Liver (tissue), 9 donors: Measurements from ENCODE around the gene SLC9A2. TPM values are rescaled to one million over a fixed set of nuclear protein-coding genes. Genes with fewer than 3 reads are reported as not detected.
A peak's percentile ranks its signal among the peaks of the same experiment; 100 is the strongest.

Experiments
- DNase-seq: peaks from one replicate; pipeline ENCODE4 v3.0.0-alpha.2; 2017; ENCODE audit warnings: low spot score
- H3K27ac ChIP-seq, 2 donors: one replicate each; pipeline ENCODE4 v1.7.0; 2013; ENCODE audit warnings: inconsistent platforms in 2 of 2, low read length in 2 of 2, control low read depth in 1 of 2, low read depth in 1 of 2, mild to moderate bottlenecking in 1 of 2
- H3K27me3 ChIP-seq, 4 donors: one replicate each; pipeline versions ENCODE4 v1.6.1 to v1.7.0; 2013; ENCODE audit warnings: low read length in 3 of 4, inconsistent platforms in 1 of 4, mild to moderate bottlenecking in 1 of 4, moderate library complexity in 1 of 4; ENCODE audit not compliant: control insufficient read depth in 4 of 4, insufficient read depth in 4 of 4
- H3K36me3 ChIP-seq, 4 donors: one replicate each; pipeline versions ENCODE4 v1.6.1 to v1.7.0; 2013; ENCODE audit warnings: low read length in 3 of 4, mild to moderate bottlenecking in 3 of 4, low read depth in 1 of 4, moderate library complexity in 1 of 4; ENCODE audit not compliant: control insufficient read depth in 4 of 4, insufficient read depth in 3 of 4
- H3K4me1 ChIP-seq, 4 donors: one replicate each; pipeline versions ENCODE4 v1.6.1 to v1.7.0; 2013; ENCODE audit warnings: low read length in 3 of 4, mild to moderate bottlenecking in 3 of 4, moderate library complexity in 1 of 4; ENCODE audit not compliant: control insufficient read depth in 4 of 4, insufficient read depth in 4 of 4
- H3K4me3 ChIP-seq, 3 donors: one replicate each; pipeline versions ENCODE4 v1.6.1 to v1.7.0; 2013; ENCODE audit warnings: low read length in 3 of 3, control low read depth in 1 of 3, low read depth in 1 of 3, mild to moderate bottlenecking in 1 of 3
- H3K9ac ChIP-seq, 2 donors: one replicate each; pipeline ENCODE4 v1.7.0; 2013; ENCODE audit warnings: low read length in 2 of 2, mild to moderate bottlenecking in 2 of 2, moderate library complexity in 2 of 2, control low read depth in 1 of 2, low read depth in 1 of 2
- H3K9me3 ChIP-seq, 4 donors: one replicate each; pipeline versions ENCODE4 v1.6.1 to v1.7.0; 2013; ENCODE audit warnings: low read length in 3 of 4; ENCODE audit not compliant: control insufficient read depth in 4 of 4
- ATF3 ChIP-seq: IDR thresholded peaks from 2 replicates; pipeline ENCODE4 v1.6.1; 2016; ENCODE audit warnings: antibody characterized with exemption
- EGR1 ChIP-seq, 2 donors: IDR thresholded peaks; 2 replicates each; pipeline ENCODE4 v1.6.1; 2016 to 2018; ENCODE audit warnings: antibody characterized with exemption in 2 of 2, low read depth in 2 of 2
- FOXA1 ChIP-seq: IDR thresholded peaks from 2 replicates; pipeline ENCODE4 v1.6.1; 2016; ENCODE audit warnings: antibody characterized with exemption
- FOXA2 ChIP-seq: IDR thresholded peaks from 2 replicates; pipeline ENCODE4 v1.6.1; 2016; ENCODE audit warnings: antibody characterized with exemption
- GABPA ChIP-seq, 2 donors: IDR thresholded peaks in 1 of 2; conservative IDR thresholded peaks in 1 of 2; 2 replicates each; pipeline ENCODE4 v1.6.1; 2016; ENCODE audit warnings: antibody characterized with exemption in 2 of 2, mild to moderate bottlenecking in 1 of 2, moderate library complexity in 1 of 2
- HNF4A ChIP-seq, 2 donors: conservative IDR thresholded peaks; 2 replicates each; pipeline ENCODE4 v1.6.1; 2016; ENCODE audit warnings: antibody characterized with exemption in 2 of 2, mild to moderate bottlenecking in 2 of 2
- JUND ChIP-seq, 2 donors: IDR thresholded peaks; 2 replicates each; pipeline ENCODE4 v1.6.1; 2016; ENCODE audit warnings: antibody characterized with exemption in 2 of 2
- MAX ChIP-seq: IDR thresholded peaks from 2 replicates; pipeline ENCODE4 v1.6.1; 2016; ENCODE audit warnings: antibody characterized with exemption
- NR2F2 ChIP-seq: IDR thresholded peaks from 2 replicates; pipeline ENCODE4 v1.6.1; 2016; ENCODE audit warnings: antibody characterized with exemption
- RAD21 ChIP-seq, 2 donors: IDR thresholded peaks; 2 replicates each; pipeline ENCODE4 v1.6.1; 2016; ENCODE audit warnings: antibody characterized with exemption in 2 of 2, mild to moderate bottlenecking in 2 of 2
- REST ChIP-seq: IDR thresholded peaks from 2 replicates; pipeline ENCODE4 v1.6.1; 2016; ENCODE audit warnings: antibody characterized with exemption, mild to moderate bottlenecking
- RXRA ChIP-seq, 2 donors: IDR thresholded peaks; 2 replicates each; pipeline ENCODE4 v1.6.1; 2017 to 2018; ENCODE audit warnings: antibody characterized with exemption in 2 of 2, mild to moderate bottlenecking in 1 of 2
- SP1 ChIP-seq: IDR thresholded peaks from 2 replicates; pipeline ENCODE4 v1.6.1; 2018; ENCODE audit warnings: antibody characterized with exemption, mild to moderate bottlenecking
- YY1 ChIP-seq: IDR thresholded peaks from 2 replicates; pipeline ENCODE4 v1.6.1; 2016; ENCODE audit warnings: antibody characterized with exemption, mild to moderate bottlenecking
- WGBS: extraction: QIAGEN DNeasy Blood & Tissue Kit; methylation state at CpG from one replicate; pipeline ENCODE4 v1.1.7; 2013; 5-methylcytosine and 5-hydroxymethylcytosine counted together
- polyA plus RNA-seq, 2 donors: library from polyadenylated mRNA; stranded (reverse) in 1 of 2; unstranded in 1 of 2; fragments of 200-250 nt in 1 of 2; fragments of >200 nt in 1 of 2; fragmentation: Nextera tagmentation in 1 of 2; extraction: Ambion mirVana in 1 of 2; gene quantifications; one replicate each; pipeline versions ENCODE4 v1.2.1 to v1.2.3, GENCODE V29; 2013 to 2015
- total RNA-seq, 2 donors: library from RNA; depleted of rRNA; stranded (reverse); fragments of >200 nt; gene quantifications; one replicate each; pipeline ENCODE4 v1.2.3, GENCODE V29; 2014
- donor health status: healthy.
- donor health status: healthy.
- donor health status: healthy.
- donor health status: healthy.
- donor health status: healthy.

The SLC9A2 gene
- total and polyA plus RNA-seq, 4 donors, result under 0.01 to 0.05 (median 0.01) TPM; not detected in 1

GRCh38 chr2:102736110-102736409, 116.7 kb downstream of the SLC9A2 start:
- Histone ChIP-seq H3K9ac (peak overlapping the region; percentile 72 to 79), H3K4me1 (peaks cover 0 to 20% (median 7%) of the 10 kb centered on the region in 4 donors), H3K36me3 (peaks cover 0 to 10% (median 6%) of the 10 kb centered on the region in 4 donors), H3K27ac (peak overlapping the region; percentile 82 to 85), H3K27me3 (no peaks in the 10 kb centered on the region), H3K4me3 (peak overlapping the region; percentile 51 to 77 (median 72)), H3K9me3 (no peaks in the 10 kb centered on the region)
- no peak for TF ChIP-seq FOXA2
- TF ChIP-seq EGR1 (IDR thresholded peaks at IDR 0.05; ENCODE audit: low read depth in 2 of 2), result no peak
- no peak for TF ChIP-seq FOXA1
- no peak for TF ChIP-seq JUND (IDR thresholded peaks at IDR 0.05)
- TF ChIP-seq REST, result no peak
- no peak for TF ChIP-seq HNF4A (conservative IDR thresholded peaks at IDR 0.05)
- TF ChIP-seq NR2F2, result no peak
- TF ChIP-seq RXRA (IDR thresholded peaks at IDR 0.05), result no peak
- TF ChIP-seq GABPA (IDR thresholded peaks at IDR 0.05 in 1 of 2, conservative IDR thresholded peaks at IDR 0.05 in 1 of 2), result no peak
- no peak for TF ChIP-seq RAD21 (IDR thresholded peaks at IDR 0.05)
- TF ChIP-seq MAX, result no peak
- no peak for TF ChIP-seq SP1
- no peak for TF ChIP-seq YY1
- 11% methylated on average over 6 of the region's 6 CpGs for WGBS
- no peak for DNase-seq

- Histone ChIP-seq H3K27ac (peak overlapping the region; percentile 82 to 85), H3K9me3 (no peaks in the 10 kb centered on the region), H3K9ac (peak overlapping the region; percentile 72 to 79), H3K4me1 (peaks cover 0 to 20% (median 7%) of the 10 kb centered on the region in 4 donors), H3K4me3 (peak overlapping the region; percentile 51 to 77 (median 72)), H3K36me3 (peaks cover 0 to 4% (median 2%) of the 10 kb centered on the region in 4 donors), H3K27me3 (no peaks in the 10 kb centered on the region)
- under 1% methylated on average over 52 of the region's 52 CpGs for WGBS
- TF ChIP-seq NR2F2 (peak; percentile 7), MAX (no peak), FOXA1 (no peak), ATF3 (no peak), GABPA (IDR thresholded peaks at IDR 0.05 in 1 of 2, conservative IDR thresholded peaks at IDR 0.05 in 1 of 2) (peak in 1 of 2 donors; percentile 78), JUND (IDR thresholded peaks at IDR 0.05) (no peak), RXRA (IDR thresholded peaks at IDR 0.05) (peak in 1 of 2 donors; percentile 11)
- peak; percentile 88 for DNase-seq
Measured at GRCh38 chr2:102736410-102737409, 117.4 kb downstream of the SLC9A2 start.
